NB4 (cell line): Measurements from ENCODE around the gene FOSL2.
A peak's percentile ranks its signal among the peaks of the same experiment; 100 is the strongest.

Source experiments
- DNase-seq: peaks from one replicate; pipeline ENCODE4 v3.0.0; 2010; ENCODE audit warnings: low read depth
- H3K4me3 ChIP-seq: one replicate; pipeline ENCODE4 v1.5.1; 2011; ENCODE audit warnings: mild to moderate bottlenecking, low read depth, low read length, moderate library complexity
- MYC ChIP-seq: IDR thresholded peaks from 2 replicates; pipeline ENCODE4 v1.6.1; 2011; ENCODE audit warnings: low read depth, low read length
- POLR2A ChIP-seq: IDR thresholded peaks from 2 replicates; pipeline ENCODE4 v1.6.1; 2011; ENCODE audit warnings: mild to moderate bottlenecking; ENCODE audit not compliant: insufficient read length; ENCODE audit errors: extremely low read depth
- TF ChIP-seq, protein P1 (sequence below): IDR thresholded peaks from one replicate; pipeline ENCODE4 v1.5.1; 2012; ENCODE audit warnings: low read depth, low read length
- TF ChIP-seq, protein P2 (sequence below): IDR thresholded peaks from 2 replicates; pipeline ENCODE4 v1.6.1; 2011; ENCODE audit warnings: low read depth, low read length

Gene FOSL2

DNA sequence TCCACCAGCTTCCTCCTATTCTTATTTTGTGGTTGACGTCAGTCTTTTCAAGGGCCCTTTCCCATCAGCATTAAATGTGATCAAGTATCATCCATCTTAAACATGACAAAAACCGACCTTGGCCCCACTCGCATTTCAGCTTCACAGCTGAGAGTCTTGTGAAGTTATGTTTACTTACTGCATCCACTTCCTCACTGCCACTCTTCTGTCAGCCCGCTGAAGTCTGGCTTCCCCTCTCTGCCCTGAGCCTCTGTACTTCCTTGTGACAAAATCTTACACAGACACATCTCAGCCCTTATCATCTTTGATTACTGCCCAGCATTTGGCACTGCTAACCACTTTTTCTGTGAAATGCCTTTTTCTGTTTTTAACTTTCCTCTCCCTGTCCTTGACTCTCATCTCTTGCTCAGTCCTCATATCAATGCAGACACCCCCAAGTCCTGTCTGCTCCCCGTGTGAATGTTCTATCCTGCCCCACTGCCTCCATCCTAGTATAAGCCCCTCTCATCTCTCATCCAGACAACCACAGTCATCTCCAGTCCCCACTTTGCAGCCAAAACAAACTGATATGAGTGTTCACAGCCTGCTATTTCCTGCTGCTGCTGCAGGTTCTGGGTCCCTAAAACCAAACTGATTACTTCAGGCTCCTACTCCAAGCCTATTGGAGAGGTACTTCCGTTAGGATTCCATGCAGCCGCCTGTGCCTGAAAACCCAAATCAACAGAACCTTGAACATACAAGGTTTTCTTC lies 31.4 kb downstream of the FOSL2 start:
- DNase-seq: peak; percentile 54
- no peak overlapping the region for H3K4me3 ChIP-seq
- TF ChIP-seq, protein P1, sequence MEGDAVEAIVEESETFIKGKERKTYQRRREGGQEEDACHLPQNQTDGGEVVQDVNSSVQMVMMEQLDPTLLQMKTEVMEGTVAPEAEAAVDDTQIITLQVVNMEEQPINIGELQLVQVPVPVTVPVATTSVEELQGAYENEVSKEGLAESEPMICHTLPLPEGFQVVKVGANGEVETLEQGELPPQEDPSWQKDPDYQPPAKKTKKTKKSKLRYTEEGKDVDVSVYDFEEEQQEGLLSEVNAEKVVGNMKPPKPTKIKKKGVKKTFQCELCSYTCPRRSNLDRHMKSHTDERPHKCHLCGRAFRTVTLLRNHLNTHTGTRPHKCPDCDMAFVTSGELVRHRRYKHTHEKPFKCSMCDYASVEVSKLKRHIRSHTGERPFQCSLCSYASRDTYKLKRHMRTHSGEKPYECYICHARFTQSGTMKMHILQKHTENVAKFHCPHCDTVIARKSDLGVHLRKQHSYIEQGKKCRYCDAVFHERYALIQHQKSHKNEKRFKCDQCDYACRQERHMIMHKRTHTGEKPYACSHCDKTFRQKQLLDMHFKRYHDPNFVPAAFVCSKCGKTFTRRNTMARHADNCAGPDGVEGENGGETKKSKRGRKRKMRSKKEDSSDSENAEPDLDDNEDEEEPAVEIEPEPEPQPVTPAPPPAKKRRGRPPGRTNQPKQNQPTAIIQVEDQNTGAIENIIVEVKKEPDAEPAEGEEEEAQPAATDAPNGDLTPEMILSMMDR: no peak
- TF ChIP-seq, protein P2, sequence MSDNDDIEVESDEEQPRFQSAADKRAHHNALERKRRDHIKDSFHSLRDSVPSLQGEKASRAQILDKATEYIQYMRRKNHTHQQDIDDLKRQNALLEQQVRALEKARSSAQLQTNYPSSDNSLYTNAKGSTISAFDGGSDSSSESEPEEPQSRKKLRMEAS: no peak
- TF ChIP-seq POLR2A (no peak), MYC (no peak)

DNA sequence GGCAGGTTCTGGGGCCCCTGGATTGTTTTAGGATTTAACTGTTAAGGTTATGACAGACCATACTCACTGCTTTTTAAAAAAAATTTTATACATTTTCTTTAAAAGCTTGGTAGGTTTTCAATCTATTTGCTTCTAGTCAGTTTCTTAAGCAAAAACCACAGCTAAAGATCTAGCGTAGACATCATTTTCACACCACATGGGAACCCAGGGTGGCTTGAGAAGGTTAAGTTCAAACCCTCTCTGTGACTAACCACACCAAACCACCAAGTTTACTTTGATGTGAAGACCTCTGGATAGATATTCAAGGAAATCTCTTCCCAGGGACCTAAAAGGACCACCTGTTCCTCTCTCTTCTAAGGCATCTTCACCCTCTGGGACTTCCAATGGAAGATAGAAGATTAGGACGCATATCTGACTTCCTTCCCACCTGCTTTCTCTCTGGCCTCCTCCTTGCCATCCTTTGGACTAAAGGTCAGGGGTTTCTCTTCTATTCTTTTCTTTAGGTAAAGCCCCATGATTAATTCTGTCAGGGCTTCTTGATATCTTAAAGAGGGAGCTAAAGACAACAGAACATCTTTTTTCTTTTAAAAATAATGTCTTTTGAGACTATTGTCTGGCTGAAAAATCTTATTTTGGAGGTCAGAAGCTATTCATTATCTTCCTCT lies 32.3 kb downstream of the FOSL2 start:
- H3K4me3 ChIP-seq: no peak overlapping the region
- TF ChIP-seq, protein P2: no peak
- no peak for TF ChIP-seq MYC
- TF ChIP-seq, protein P1: no peak
- TF ChIP-seq POLR2A: no peak
- no peak for DNase-seq

DNA sequence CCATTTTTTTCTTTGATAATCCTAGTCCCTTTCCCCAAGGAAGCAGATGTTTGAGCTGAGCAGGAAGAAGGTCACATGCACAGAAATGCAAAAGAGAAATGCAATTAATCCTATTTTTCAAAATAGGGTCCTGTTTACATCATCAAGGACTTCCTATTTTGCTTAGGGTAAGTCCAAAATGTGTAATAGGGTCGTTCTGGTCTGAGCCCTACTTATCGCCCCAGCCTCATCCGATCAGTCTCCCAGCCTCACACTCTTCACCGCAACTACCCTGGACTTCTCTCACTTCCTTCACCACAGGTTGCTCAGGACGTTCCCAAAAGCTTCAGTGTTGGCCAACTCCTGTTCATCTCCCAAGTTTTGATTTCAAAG lies 32.8 kb downstream of the FOSL2 start:
- DNase-seq: no peak
- no peak overlapping the region for H3K4me3 ChIP-seq
- no peak for TF ChIP-seq POLR2A
- TF ChIP-seq, protein P1: no peak
- TF ChIP-seq MYC: no peak
- TF ChIP-seq, protein P2: no peak

DNA sequence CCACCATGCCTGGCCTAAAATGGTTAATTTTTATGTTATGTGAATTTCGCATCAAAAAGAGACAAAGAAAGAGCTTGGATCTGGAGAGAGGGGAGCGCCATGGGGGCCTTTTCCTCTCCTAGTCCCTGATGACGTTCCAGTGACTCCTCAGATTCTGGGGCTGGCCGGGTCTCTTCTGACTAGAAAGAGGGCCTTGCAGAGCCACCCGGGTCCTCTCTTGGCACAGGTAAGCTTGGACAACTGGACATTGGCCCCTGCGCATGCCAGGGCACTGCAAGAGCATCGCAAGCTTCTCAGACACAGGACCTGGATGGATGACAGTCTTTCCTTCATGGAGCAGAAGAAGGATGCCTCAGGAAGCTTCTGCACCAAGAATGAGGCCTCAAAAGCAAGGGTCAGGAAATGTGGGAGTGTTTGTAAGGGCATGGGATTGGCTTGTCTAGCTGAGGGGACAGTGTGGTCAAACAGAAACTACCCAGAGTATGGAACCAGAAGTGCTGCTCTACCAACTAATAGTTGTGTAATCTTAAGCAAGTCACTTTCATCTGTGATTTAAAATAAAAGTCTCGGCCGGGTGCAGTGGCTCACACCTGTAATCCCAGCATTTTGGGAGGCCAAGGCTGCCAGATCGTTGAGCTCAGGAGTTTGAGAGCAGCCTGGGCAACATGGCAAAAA lies 35.2 kb downstream of the FOSL2 start:
- DNase-seq: peak; percentile 35
- H3K4me3 ChIP-seq: no peak overlapping the region
- no peak for TF ChIP-seq MYC
- TF ChIP-seq, protein P2: no peak
- TF ChIP-seq, protein P1: no peak

DNA sequence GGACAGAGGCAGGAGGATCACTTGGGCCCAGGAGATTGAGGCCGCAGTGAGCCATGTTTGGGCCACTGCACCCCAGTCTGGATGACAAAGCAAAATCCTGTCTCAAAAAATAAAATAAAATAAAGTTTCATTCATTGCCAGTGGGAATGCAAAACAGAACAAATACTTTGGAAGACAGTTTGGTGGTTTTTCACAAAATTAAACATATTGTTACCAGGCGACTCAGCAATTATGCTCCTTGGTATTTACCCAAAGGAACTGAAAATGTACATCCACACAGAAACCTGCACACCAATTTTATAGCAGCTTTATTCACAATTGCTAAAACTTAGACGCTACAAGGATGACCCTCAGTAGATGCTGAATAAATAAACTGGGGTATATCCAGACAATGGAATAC lies 35.8 kb downstream of the FOSL2 start:
- TF ChIP-seq, protein P2: no peak
- TF ChIP-seq POLR2A (no peak), MYC (no peak)
- TF ChIP-seq, protein P1: no peak
- H3K4me3 ChIP-seq: no peak overlapping the region

More for the DNA sequence above, 35.8 kb downstream of the FOSL2 start:
- DNase-seq: no peak
